Fibroblast of lung (primary cell): ENCODE data around the gene GRID1. TPM values are rescaled to one million over a fixed set of nuclear protein-coding genes. Genes with fewer than 3 reads are reported as not detected.

Experiments
- DNase-seq, 2 donors: peaks; one replicate each; pipeline versions ENCODE4 v3.0.0 to v3.0.0-alpha.2; 2010; ENCODE audit warnings: low read depth in 2 of 2
- H2AFZ ChIP-seq: 2 replicates; pipeline ENCODE4 v1.5.1; 2012; ENCODE audit warnings: low read length, control low read depth, inconsistent platforms
- H3K27ac ChIP-seq: 2 replicates; pipeline ENCODE4 v1.5.1; 2011; ENCODE audit warnings: low read length, control low read depth; ENCODE audit not compliant: insufficient read depth
- H3K27me3 ChIP-seq: 2 replicates; pipeline ENCODE4 v1.5.1; 2011; ENCODE audit warnings: mild to moderate bottlenecking, low read length; ENCODE audit not compliant: control insufficient read depth, insufficient read depth
- H3K36me3 ChIP-seq: 2 replicates; pipeline ENCODE4 v1.5.1; 2011; ENCODE audit warnings: low read length; ENCODE audit not compliant: control insufficient read depth, insufficient read depth
- H3K4me1 ChIP-seq: 2 replicates; pipeline ENCODE4 v1.5.1; 2011; ENCODE audit warnings: low read length; ENCODE audit not compliant: control insufficient read depth, insufficient read depth; ENCODE audit errors: extremely low read depth
- H3K4me2 ChIP-seq: 2 replicates; pipeline ENCODE4 v1.5.1; 2011; ENCODE audit warnings: low read length, control low read depth; ENCODE audit not compliant: insufficient read depth; ENCODE audit errors: extremely low read depth
- H3K4me3 ChIP-seq, 4 experiments: fragments of 200-600 bp in 1 of 4; sonication (generic) in 1 of 4; replicated peaks in 1 of 4; 2 replicates each; pipeline ENCODE4 v1.5.1; 2011 to 2016; ENCODE audit warnings: low read length in 4 of 4, low read depth in 3 of 4, mild to moderate bottlenecking in 3 of 4, control low read depth in 2 of 4, inconsistent platforms in 1 of 4, mixed read lengths in 1 of 4; ENCODE audit not compliant: insufficient read depth in 1 of 4; ENCODE audit errors: control extremely low read depth in 1 of 4
- H3K79me2 ChIP-seq: 2 replicates; pipeline ENCODE4 v1.5.1; 2012; ENCODE audit warnings: mild to moderate bottlenecking, low read length, inconsistent platforms; ENCODE audit not compliant: control insufficient read depth, insufficient read depth
- H3K9ac ChIP-seq: 2 replicates; pipeline ENCODE4 v1.5.1; 2011; ENCODE audit warnings: mild to moderate bottlenecking, low read length, control low read depth; ENCODE audit not compliant: insufficient read depth
- H3K9me3 ChIP-seq: 2 replicates; pipeline ENCODE4 v1.5.1; 2012; ENCODE audit warnings: low read depth, low read length; ENCODE audit not compliant: control insufficient read depth, insufficient read depth
- H4K20me1 ChIP-seq: 2 replicates; pipeline ENCODE4 v1.5.1; 2011; ENCODE audit warnings: low read length; ENCODE audit not compliant: control insufficient read depth, insufficient read depth; ENCODE audit errors: extremely low read depth
- EZH2 ChIP-seq: IDR thresholded peaks from 2 replicates; pipeline ENCODE4 v1.5.1; 2012; ENCODE audit warnings: low read length, control low read depth, mild to moderate bottlenecking; ENCODE audit errors: missing control alignments
- polyA plus RNA-seq, 2 donors: library from polyadenylated mRNA; depleted of rRNA in 1 of 2; stranded (reverse) in 1 of 2; unstranded in 1 of 2; fragments of >200 nt; gene quantifications; 2 replicates each; pipeline ENCODE4 v1.2.1, GENCODE V29; 2011 to 2012; ENCODE audit warnings: missing spikeins in 1 of 2
- total RNA-seq: library from RNA; depleted of rRNA; stranded (reverse); fragments of >200 nt; gene quantifications from 2 replicates; pipeline ENCODE4 v1.2.1, GENCODE V29; 2014
- TF ChIP-seq, protein P1 (sequence below), 2 donors: IDR thresholded peaks in 1 of 2; conservative IDR thresholded peaks in 1 of 2; 1 replicate in 1 of 2; 2 replicates in 1 of 2; pipeline ENCODE4 v1.5.1; 2011 to 2012; ENCODE audit warnings: low read length in 2 of 2, control low read depth in 1 of 2, inconsistent platforms in 1 of 2, low read depth in 1 of 2, mild to moderate bottlenecking in 1 of 2

GRID1 gene
- total and polyA plus RNA-seq, 2 donors (not counting 1 experiment from before 2014, with no cell fraction given), result 0.03 to 0.33 TPM

DNA sequence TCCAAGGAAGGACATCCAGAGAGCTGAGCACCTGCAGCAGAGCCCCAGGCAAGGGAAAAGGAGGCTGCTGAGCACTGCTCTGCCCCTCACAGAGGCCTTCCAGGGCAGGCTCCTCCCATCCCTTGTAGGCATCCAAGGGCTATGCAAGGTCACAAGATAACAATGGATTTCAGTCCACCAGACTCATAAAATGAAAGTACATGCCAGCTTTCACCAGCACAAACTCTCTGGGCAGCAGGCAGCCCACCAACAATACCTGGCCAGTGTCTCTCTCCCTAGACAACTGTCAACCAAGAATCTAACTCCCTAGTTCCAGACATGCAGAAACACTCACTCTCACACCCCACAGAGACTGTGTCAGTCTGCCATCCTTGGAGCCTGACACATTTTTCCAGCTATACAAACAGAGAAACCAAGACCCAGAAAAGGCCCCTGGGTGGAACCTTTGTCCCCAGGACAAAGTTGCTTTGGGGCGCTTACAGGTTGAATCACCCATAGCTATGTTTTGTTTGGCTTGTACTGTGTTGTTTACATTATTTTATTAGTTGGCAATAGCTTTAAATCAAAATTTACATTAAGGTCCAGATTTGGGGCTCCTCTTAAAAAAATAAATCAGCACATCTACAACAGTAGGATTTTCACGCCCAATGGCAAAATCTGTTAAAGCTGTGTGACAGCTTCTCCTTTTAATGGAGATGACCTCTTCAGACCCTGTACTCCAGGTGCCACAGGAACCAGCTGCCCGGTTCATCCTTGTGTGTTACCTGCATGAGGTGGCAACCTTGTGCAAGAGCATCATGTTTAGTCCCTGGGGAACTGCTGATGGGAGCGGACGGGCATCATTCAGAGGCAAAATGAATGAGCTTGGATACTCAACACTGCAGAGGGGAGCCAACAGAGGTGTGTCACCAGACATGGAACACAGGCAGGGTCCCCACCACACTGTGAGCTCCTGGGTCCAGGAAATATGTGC is 5.2 kb downstream of the GRID1 start:
- H3K27me3 ChIP-seq, result peaks cover 25% of the 10 kb centered on the region
- H2AFZ ChIP-seq, result no peak overlapping the region
- no peaks in the 10 kb centered on the region for H3K9me3 ChIP-seq
- H3K9ac ChIP-seq, result no peak overlapping the region
- TF ChIP-seq EZH2, result no peak
- TF ChIP-seq, protein P1, sequence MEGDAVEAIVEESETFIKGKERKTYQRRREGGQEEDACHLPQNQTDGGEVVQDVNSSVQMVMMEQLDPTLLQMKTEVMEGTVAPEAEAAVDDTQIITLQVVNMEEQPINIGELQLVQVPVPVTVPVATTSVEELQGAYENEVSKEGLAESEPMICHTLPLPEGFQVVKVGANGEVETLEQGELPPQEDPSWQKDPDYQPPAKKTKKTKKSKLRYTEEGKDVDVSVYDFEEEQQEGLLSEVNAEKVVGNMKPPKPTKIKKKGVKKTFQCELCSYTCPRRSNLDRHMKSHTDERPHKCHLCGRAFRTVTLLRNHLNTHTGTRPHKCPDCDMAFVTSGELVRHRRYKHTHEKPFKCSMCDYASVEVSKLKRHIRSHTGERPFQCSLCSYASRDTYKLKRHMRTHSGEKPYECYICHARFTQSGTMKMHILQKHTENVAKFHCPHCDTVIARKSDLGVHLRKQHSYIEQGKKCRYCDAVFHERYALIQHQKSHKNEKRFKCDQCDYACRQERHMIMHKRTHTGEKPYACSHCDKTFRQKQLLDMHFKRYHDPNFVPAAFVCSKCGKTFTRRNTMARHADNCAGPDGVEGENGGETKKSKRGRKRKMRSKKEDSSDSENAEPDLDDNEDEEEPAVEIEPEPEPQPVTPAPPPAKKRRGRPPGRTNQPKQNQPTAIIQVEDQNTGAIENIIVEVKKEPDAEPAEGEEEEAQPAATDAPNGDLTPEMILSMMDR (conservative IDR thresholded peaks at IDR 0.05 in 1 of 2, IDR thresholded peaks at IDR 0.05 in 1 of 2; ENCODE audit: low read depth in 1 of 2, low read length in 2 of 2), result no peak
- H3K4me2 ChIP-seq, result no peak overlapping the region
- no peak overlapping the region for H3K27ac ChIP-seq
- H3K36me3 ChIP-seq, result no peaks in the 10 kb centered on the region
- no peaks in the 10 kb centered on the region for H3K79me2 ChIP-seq
- H3K4me1 ChIP-seq, result no peaks in the 10 kb centered on the region
- H3K4me3 ChIP-seq, result no peak overlapping the region
- no peaks in the 10 kb centered on the region for H4K20me1 ChIP-seq
- no peak for DNase-seq

DNA sequence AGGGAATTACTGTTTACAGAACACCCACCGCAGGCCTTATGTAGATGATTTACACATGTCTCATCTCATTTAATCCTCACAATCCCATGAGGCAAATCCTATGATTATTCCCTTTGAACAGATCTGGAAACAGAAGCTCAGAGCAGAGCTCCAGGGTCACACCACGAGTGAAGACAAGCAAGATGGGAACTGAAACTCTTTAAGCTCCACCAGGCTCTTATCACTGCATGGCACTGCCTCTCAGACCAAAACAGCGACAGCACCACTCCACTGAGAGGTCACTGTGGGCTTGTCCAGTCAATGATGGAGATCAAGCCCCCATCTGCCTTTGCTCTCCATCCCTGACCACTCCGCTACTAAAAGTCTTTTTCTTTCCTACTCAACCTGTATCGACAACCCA is 5.9 kb downstream of the GRID1 start:
- Histone ChIP-seq H3K4me3 (no peak overlapping the region), H3K4me2 (no peak overlapping the region), H3K9ac (no peak overlapping the region), H3K36me3 (no peaks in the 10 kb centered on the region), H3K79me2 (no peaks in the 10 kb centered on the region), H2AFZ (no peak overlapping the region), H3K9me3 (no peaks in the 10 kb centered on the region), H3K4me1 (no peaks in the 10 kb centered on the region), H3K27ac (no peak overlapping the region), H4K20me1 (no peaks in the 10 kb centered on the region), H3K27me3 (peaks cover 22% of the 10 kb centered on the region)
- TF ChIP-seq, protein P1 (conservative IDR thresholded peaks at IDR 0.05 in 1 of 2, IDR thresholded peaks at IDR 0.05 in 1 of 2; ENCODE audit: low read depth in 1 of 2, low read length in 2 of 2), result no peak
- TF ChIP-seq EZH2, result no peak
- no peak for DNase-seq

GRCh38 chr10:86359954-86360353 is 6.6 kb downstream of the GRID1 start:
- Histone ChIP-seq H3K9ac (no peak overlapping the region), H3K4me2 (no peak overlapping the region), H3K27me3 (peaks cover 17% of the 10 kb centered on the region), H2AFZ (no peak overlapping the region), H3K27ac (no peak overlapping the region), H4K20me1 (no peaks in the 10 kb centered on the region), H3K79me2 (no peaks in the 10 kb centered on the region), H3K36me3 (no peaks in the 10 kb centered on the region), H3K4me1 (no peaks in the 10 kb centered on the region), H3K4me3 (no peak overlapping the region), H3K9me3 (no peaks in the 10 kb centered on the region)
- DNase-seq, result no peak
- TF ChIP-seq, protein P1 (conservative IDR thresholded peaks at IDR 0.05 in 1 of 2, IDR thresholded peaks at IDR 0.05 in 1 of 2; ENCODE audit: low read depth in 1 of 2, low read length in 2 of 2), result no peak
- TF ChIP-seq EZH2, result no peak
